ENCODE measurements around the gene NUP43.

DNA sequence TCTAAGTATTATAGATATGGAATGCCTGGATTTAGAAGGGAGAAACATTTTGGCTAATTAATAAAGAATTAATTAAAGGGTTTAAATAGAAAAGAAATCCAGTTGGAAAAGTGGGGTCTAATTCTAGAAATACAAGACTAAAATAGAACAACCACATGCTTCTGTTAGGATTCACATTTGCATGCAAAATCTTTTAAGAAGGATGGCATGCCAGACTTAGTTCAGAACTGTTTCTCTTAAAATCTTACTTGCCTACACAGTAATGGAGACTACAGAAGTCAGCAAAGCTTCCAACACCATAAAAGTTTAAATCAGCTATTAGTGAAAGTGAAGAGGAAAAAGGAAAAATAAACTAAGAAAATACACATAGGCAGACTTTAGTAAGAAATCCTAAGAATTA, 65.1 kb downstream of the NUP43 start:
- TF ChIP-seq, protein P1, sequence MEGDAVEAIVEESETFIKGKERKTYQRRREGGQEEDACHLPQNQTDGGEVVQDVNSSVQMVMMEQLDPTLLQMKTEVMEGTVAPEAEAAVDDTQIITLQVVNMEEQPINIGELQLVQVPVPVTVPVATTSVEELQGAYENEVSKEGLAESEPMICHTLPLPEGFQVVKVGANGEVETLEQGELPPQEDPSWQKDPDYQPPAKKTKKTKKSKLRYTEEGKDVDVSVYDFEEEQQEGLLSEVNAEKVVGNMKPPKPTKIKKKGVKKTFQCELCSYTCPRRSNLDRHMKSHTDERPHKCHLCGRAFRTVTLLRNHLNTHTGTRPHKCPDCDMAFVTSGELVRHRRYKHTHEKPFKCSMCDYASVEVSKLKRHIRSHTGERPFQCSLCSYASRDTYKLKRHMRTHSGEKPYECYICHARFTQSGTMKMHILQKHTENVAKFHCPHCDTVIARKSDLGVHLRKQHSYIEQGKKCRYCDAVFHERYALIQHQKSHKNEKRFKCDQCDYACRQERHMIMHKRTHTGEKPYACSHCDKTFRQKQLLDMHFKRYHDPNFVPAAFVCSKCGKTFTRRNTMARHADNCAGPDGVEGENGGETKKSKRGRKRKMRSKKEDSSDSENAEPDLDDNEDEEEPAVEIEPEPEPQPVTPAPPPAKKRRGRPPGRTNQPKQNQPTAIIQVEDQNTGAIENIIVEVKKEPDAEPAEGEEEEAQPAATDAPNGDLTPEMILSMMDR (IDR thresholded peaks at IDR 0.05): no peak
- no peak for TF ChIP-seq EZH2 (IDR thresholded peaks at IDR 0.05)

All from neural progenitor cell (in vitro differentiated cells).